HG03439 (cell line): ENCODE results near the gene CCDC63.

Source experiments
- ATAC-seq: cut with Tn5 transposase; IDR thresholded peaks from one replicate; pipeline ENCODE4 v1.9.1; 2021; ENCODE audit warnings: mild to moderate bottlenecking, moderate library complexity; ENCODE audit not compliant: unreplicated experiment

The CCDC63 gene

GRCh38 chr12:110920324-110920910, 73.6 kb downstream of the CCDC63 start, which contains the start of gene MYL2:
TSS of gene MYL2 (minus strand) at chr12:110920579. CDS start at chr12:110920529, 50 bp downstream.
- ATAC-seq, result no peak

DNA sequence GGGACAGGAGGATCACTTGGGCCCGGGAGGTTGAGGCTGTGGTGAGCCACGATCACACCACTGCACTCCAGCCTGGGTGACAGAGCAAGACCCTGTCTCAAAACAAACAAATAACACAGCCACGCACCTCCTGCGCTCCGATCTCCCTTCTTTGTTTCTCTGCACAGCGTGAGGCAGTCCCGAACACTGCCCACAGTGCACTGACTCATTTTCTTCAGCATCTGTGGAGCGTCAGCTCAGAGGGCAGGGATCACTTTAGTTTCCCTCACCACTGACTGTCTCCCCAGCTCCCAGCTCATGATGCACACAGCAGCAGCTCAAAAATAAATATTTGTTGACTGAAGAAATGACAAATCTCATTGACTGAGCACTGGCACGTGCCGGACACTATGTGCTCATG, 74.5 kb downstream of the CCDC63 start:
- no peak for ATAC-seq

DNA sequence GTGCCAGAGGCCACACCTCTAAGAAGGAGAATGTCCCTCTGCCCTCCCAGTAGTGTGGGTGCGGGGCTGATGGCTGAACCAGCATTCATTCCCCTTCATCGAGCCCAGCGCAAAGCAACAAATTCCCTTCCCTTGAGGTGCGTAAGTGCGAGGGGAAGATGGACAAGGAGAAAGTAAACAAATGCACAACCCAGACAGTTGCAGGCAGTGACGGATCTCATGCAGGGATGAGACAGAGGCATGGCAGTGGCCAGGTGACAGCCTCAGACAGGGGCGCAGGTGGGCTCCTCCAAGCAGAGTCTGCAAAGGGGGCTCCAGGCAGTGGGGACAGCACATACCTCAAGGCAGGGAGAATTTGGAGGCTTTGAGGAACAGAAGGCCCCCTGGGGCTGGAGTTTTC, 75.9 kb downstream of the CCDC63 start:
- no peak for ATAC-seq

- no peak for ATAC-seq
Measured at GRCh38 chr12:110923192-110923591, 76.4 kb downstream of the CCDC63 start.

- ATAC-seq, result no peak
Measured at GRCh38 chr12:110923692-110924334, 77.0 kb downstream of the CCDC63 start.

DNA sequence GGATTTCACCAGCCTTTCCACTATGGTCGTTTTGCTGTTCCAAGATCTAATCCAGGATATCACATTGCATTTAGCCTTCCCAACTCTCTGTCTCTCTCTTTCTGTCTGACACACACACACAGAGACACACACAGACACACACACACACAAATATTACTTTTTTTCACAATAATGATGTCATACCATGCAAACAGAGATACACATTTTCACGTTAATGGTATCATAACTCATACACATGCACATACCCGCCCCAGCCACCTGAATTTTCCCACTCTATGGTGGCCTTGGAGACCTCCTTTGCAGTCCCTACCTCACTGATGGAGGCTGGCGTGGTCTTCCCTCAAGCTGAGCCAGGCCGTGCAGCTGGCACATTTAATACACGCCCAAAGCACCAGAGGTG, 80.8 kb downstream of the CCDC63 start:
- ATAC-seq, result no peak

GRCh38 chr12:110928700-110929099, 81.9 kb downstream of the CCDC63 start:
- no peak for ATAC-seq

GRCh38 chr12:110929818-110930217, 83.0 kb downstream of the CCDC63 start:
- ATAC-seq, result no peak

DNA sequence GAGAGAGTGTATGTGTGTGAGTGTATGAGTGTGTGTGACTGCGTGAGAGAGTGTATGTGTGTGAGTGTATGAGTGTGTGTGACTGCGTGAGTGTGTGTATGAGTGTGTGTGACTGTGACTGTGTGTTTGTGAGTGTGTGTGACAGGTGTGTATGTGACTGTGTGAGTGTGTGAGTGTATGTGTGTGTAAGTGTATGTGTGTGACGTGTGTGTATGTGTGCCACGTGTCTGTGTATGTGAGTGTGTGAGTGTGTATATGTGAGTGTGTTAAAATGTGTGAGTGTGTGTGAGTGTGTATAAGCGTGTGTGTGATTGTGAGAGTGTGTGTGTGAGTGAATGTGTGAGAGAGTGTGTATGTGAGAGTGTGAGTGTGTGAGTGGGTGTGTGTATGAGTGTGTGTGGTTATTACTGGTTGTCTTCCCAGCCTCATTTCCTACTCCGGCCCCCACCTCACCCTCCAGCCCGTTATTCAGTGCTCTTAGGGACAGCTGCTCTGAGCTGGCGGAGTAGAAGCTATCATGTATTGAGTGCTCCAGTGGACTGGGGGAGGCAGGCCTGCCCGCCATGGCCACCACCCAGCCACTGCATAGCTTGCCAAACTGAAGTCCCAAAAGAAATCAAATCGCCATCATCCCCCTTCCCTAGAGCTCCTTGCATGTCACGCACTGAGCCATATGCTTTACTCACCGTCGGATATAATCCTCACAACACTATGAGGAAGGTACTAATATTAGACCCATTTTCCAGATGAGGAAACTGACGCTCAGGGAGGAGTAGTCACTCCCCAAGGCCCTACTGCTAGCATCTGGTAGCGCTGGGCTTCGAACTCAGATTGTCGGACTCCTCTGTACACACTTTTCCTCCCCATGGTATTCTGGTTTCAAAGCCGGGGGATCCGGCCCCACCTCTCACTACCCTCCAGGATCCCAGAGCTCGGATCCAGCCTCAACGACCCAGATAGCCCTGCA, 83.8 kb downstream of the CCDC63 start:
- ATAC-seq, result no peak

DNA sequence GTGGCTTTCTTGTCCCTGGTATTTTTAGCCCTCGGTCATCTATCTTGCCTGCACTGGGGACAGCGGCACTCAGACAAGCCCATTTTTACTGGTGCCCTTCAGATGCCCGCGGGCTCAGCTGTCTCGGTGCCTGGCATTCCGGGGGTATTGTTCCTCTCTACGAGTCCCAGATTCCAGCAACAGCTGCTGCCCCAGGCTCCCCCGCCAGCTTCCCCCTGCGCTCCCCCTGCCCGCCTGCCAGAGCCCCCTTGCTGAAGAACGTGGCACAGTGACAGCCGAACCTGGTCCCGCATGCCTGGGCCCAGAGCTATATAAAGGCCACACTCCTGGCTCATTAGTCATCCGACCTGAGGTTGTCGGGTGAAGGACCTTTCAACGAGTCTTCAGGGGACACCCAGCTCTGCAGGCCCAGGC, 84.5 kb downstream of the CCDC63 start:
- no peak for ATAC-seq

- no peak for ATAC-seq
Measured at GRCh38 chr12:110932046-110932445, 85.3 kb downstream of the CCDC63 start.

GRCh38 chr12:110933326-110933974, 86.7 kb downstream of the CCDC63 start:
- ATAC-seq, result no peak

DNA sequence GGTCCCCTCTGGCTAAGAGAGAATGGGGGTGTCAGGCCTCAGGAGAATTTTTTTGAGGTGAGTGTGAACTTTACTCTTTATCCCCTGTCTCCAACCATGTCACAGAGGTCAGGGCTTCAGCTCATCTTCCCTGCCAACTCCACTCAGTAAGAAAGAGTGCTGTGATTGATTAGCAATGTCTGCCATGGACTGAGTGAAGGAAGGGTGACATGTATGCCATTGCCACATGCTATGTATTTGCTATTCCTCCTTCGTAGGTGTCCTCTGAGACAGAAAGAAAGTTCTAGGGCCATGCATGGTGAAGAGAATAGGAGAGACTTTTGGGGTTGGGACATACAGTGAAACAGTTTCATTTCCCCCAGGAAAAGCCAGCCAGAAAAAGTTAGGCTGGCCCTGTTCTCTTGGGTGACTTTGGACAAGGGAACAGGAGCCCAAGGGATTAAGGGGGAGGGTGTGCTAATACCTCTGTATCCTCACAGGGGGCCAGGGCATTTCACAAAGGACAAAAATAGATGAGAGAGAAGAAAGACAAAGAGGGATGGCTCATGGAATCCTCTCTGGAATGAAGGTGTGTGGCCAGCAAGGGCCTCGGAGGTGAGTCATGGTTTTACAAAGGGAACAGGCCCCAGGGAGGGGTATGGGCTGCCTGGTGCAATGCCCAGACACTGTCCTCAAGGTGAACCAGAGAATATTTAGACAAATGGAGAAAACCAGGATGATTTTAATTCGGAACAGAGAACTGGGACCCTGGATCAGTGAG, 87.5 kb downstream of the CCDC63 start:
- no peak for ATAC-seq

DNA sequence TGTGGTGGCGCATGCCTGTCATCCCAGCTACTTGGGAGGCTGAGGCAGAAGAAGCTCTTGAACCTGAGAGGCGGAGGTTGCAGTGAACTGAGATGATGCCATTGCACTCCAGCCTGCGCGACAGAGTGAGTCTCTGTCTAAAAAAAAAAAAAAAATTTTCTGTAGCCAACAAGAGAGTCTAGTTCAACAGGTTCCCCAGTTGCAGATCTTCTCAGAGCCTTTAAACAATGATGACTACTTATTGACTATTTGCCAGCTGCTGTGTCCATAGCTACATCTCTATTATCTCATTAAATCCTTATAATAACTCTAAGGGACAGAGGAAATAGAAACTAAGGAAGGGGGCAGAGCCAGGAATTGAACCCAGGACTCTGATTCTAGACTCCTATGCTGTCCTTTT, 88.8 kb downstream of the CCDC63 start:
- ATAC-seq, result no peak

- no peak for ATAC-seq
Measured at GRCh38 chr12:110936367-110937103, 89.7 kb downstream of the CCDC63 start.

- no peak for ATAC-seq
Measured at GRCh38 chr12:110937104-110937641, 90.4 kb downstream of the CCDC63 start.

- no peak for ATAC-seq
Measured at GRCh38 chr12:110940296-110940695, 93.5 kb downstream of the CCDC63 start.

GRCh38 chr12:110940933-110941332, 94.1 kb downstream of the CCDC63 start:
- no peak for ATAC-seq

GRCh38 chr12:110941391-110941790, 94.6 kb downstream of the CCDC63 start:
- no peak for ATAC-seq
